Psoas muscle (tissue), 8 donors: ENCODE results near the gene RREB1. TPM values are rescaled to one million over a fixed set of nuclear protein-coding genes. Genes with fewer than 3 reads are reported as not detected.

Source experiments
- ATAC-seq, 4 donors: fragments of 200-7000 bp; cut with Tn5 transposase; one replicate each; pipeline ENCODE4 v1.9.1; 2020; ENCODE audit warnings: moderate library complexity in 3 of 4, mild to moderate bottlenecking in 2 of 4
- DNase-seq, 2 donors: peaks; one replicate each; pipeline ENCODE4 v3.0.0-alpha.2; 2020
- H3K27ac ChIP-seq: fragments of 200-600 bp; one replicate; pipeline ENCODE4 v1.8.0; 2022
- H3K27me3 ChIP-seq, 3 donors: fragments of 200-600 bp in 1 of 3; one replicate each; pipeline versions ENCODE4 v1.6.1 to v1.8.0; 2013 to 2022; ENCODE audit warnings: low read length in 2 of 3, mild to moderate bottlenecking in 2 of 3, moderate library complexity in 1 of 3; ENCODE audit not compliant: insufficient read depth in 3 of 3
- H3K36me3 ChIP-seq, 2 donors: fragments of 200-600 bp in 1 of 2; one replicate each; pipeline versions ENCODE4 v1.6.1 to v1.8.0; 2013 to 2022; ENCODE audit warnings: low read depth in 1 of 2, mild to moderate bottlenecking in 1 of 2, moderate library complexity in 1 of 2; ENCODE audit not compliant: insufficient read depth in 1 of 2
- H3K4me1 ChIP-seq: fragments of 200-600 bp; one replicate; pipeline ENCODE4 v1.8.0; 2022
- H3K4me3 ChIP-seq: fragments of 200-600 bp; one replicate; pipeline ENCODE4 v1.8.0; 2022; ENCODE audit warnings: mild to moderate bottlenecking
- H3K9me3 ChIP-seq: fragments of 200-600 bp; one replicate; pipeline ENCODE4 v1.8.0; 2022
- CTCF ChIP-seq: fragments of 200-600 bp; IDR thresholded peaks from one replicate; pipeline ENCODE4 v1.8.0; 2022; ENCODE audit warnings: antibody characterized with exemption
- WGBS, 3 donors: extraction: QIAGEN DNeasy Blood & Tissue Kit; methylation state at CpG; one replicate each; pipeline versions ENCODE4 v1.1.6 to v1.1.7; 2013; 5-methylcytosine and 5-hydroxymethylcytosine counted together
- intact Hi-C, 2 donors: fragments of 100-400 bp; cut with DNase I; formaldehyde crosslinking; loops; one replicate each; pipeline versions ENCODE4 v1.11.0 to v1.14.2; 2022
- polyA plus RNA-seq, 3 donors: library from polyadenylated mRNA; stranded (reverse); fragments of 200-250 nt; gene quantifications; one replicate each; pipeline ENCODE4 v1.2.3, GENCODE V29; 2013
- total RNA-seq, 4 donors: library from RNA; stranded (reverse); fragmentation: NEBNext Ultra II Directional in 2 of 4; extraction: Animal tissue kit (Norgen Biotek cat#: 25700) in 2 of 4; gene quantifications; one replicate each; pipeline versions ENCODE4 v1.2.1 to v1.2.4, GENCODE V29; 2021 to 2023
- donor health status: healthy with polysubstance abuse.
- donor health status: DM: no; HTN: no; CAD: no; lungs with moderate emphysema.
- donor health status: Bipolar disorder and iron deficiency.
- donor health status: healthy.
- donor health status: DM: yes; HTN: yes; CAD: no.
- donor health status: DM: no; HTN: no; CAD: no.
- donor health status: DM: no; HTN: no; CAD: no.
- donor health status: DM: yes; HTN: yes; CAD: no.

Gene RREB1
- total and polyA plus RNA-seq, 7 donors, result 4.6 to 49.4 (median 32.7) TPM

GRCh38 chr6:7129360-7129759 lies 21.6 kb downstream of the RREB1 start:
- WGBS, 3 donors, result 73 to 86% (median 76%) methylated on average over 6 of the region's 6 CpGs
- DNase-seq, result no peak
- intact Hi-C loops, result no loop called here
- peaks cover 61% of the 10 kb centered on the region for H3K4me1 ChIP-seq
- no peaks in the 10 kb centered on the region for H3K9me3 ChIP-seq
- peak overlapping the region; percentile 91 for H3K27ac ChIP-seq
- peak; percentile 14 to 47 (median 40) for ATAC-seq
- no peak for TF ChIP-seq CTCF
- H3K27me3 ChIP-seq, result no peaks in the 10 kb centered on the region
- no peak overlapping the region for H3K4me3 ChIP-seq
- no peaks in the 10 kb centered on the region for H3K36me3 ChIP-seq

- Histone ChIP-seq H3K36me3 (no peaks in the 10 kb centered on the region), H3K27ac (peak overlapping the region; percentile 91), H3K4me1 (peaks cover 61% of the 10 kb centered on the region), H3K4me3 (no peak overlapping the region), H3K9me3 (no peaks in the 10 kb centered on the region), H3K27me3 (no peaks in the 10 kb centered on the region)
- 43 to 46% (median 44%) methylated on average over 9 of the region's 9 CpGs for WGBS, 3 donors
- intact Hi-C loops, result loop anchor here in 1 of 2 donors (10.0 kb wide), 1 partner anchor 395 kb away; no protein-coding TSS in a partner anchor
- no peak for TF ChIP-seq CTCF
- DNase-seq (peak; percentile 77 to 90), ATAC-seq (peak; percentile 95 to 96 (median 96))
These were observed 22.2 kb downstream of the RREB1 start for GRCh38 chr6:7129784-7130569.

- 86 to 96% (median 92%) methylated on average over 3 of the region's 3 CpGs for WGBS, 3 donors
- ATAC-seq, result no peak
- no peak for DNase-seq
- Histone ChIP-seq H3K27ac (peak overlapping the region; percentile 91), H3K9me3 (no peaks in the 10 kb centered on the region), H3K36me3 (no peaks in the 10 kb centered on the region), H3K4me3 (no peak overlapping the region), H3K4me1 (peaks cover 68% of the 10 kb centered on the region), H3K27me3 (no peaks in the 10 kb centered on the region)
- TF ChIP-seq CTCF, result no peak
- intact Hi-C loops, result loop anchor here in 1 of 2 donors (10.0 kb wide), 1 partner anchor 397 kb away; no protein-coding TSS in a partner anchor
These were observed 23.6 kb downstream of the RREB1 start for GRCh38 chr6:7131390-7131789.

GRCh38 chr6:7132398-7133035 lies 24.8 kb downstream of the RREB1 start:
- TF ChIP-seq CTCF, result no peak
- intact Hi-C loops, result loop anchor here in 1 of 2 donors (10.0 kb wide), 1 partner anchor 398 kb away; no protein-coding TSS in a partner anchor
- DNase-seq (no peak), ATAC-seq (no peak)
- no peaks in the 10 kb centered on the region for H3K9me3 ChIP-seq
- no peak overlapping the region for H3K4me3 ChIP-seq
- no peaks in the 10 kb centered on the region for H3K27me3 ChIP-seq
- H3K4me1 ChIP-seq, result peaks cover 77% of the 10 kb centered on the region
- no peaks in the 10 kb centered on the region for H3K36me3 ChIP-seq
- 90 to 93% (median 92%) methylated on average over 8 of the region's 8 CpGs for WGBS, 3 donors
- H3K27ac ChIP-seq, result peak overlapping the region; percentile 99
